Kidney epithelial cell (primary cell): Measurements from ENCODE around the gene NUP133. TPM values are rescaled to one million over a fixed set of nuclear protein-coding genes. Genes with fewer than 3 reads are reported as not detected.
"Not testable (repeated sequence)": the region's sequence is repeated elsewhere in the genome, so short reads cannot be mapped to it uniquely, and the experiment has no call there.

Source experiments
- DNase-seq: peaks from one replicate; pipeline ENCODE4 v3.0.0-alpha.2; 2010; ENCODE audit warnings: low read depth
- H3K27me3 ChIP-seq: 2 replicates; pipeline ENCODE4 v1.6.0; 2011; ENCODE audit warnings: low read length; ENCODE audit not compliant: control insufficient read depth, insufficient read depth
- H3K36me3 ChIP-seq: 2 replicates; pipeline ENCODE4 v1.5.1; 2011; ENCODE audit warnings: low read length; ENCODE audit not compliant: control insufficient read depth, insufficient read depth
- H3K4me3 ChIP-seq: 2 replicates; pipeline ENCODE4 v1.5.1; 2011; ENCODE audit warnings: low read depth, mild to moderate bottlenecking, control low read depth, low read length
- CTCF ChIP-seq: IDR thresholded peaks from 2 replicates; pipeline ENCODE4 v1.5.1; 2011; ENCODE audit warnings: mild to moderate bottlenecking, moderate library complexity, low read length, control low read depth, inconsistent platforms; ENCODE audit not compliant: insufficient read depth, poor library complexity, severe bottlenecking
- total RNA-seq: library from RNA; depleted of rRNA; stranded (reverse); fragments of >200 nt; gene quantifications from 2 replicates; pipeline ENCODE4 v1.2.3, GENCODE V29; 2015

Gene NUP133
- total RNA-seq, 1 donor from 2014 or later = 28.6 TPM

- Histone ChIP-seq H3K4me3 (no peak overlapping the region), H3K36me3 (no peaks in the 10 kb centered on the region), H3K27me3 (no peaks in the 10 kb centered on the region)
- no peak for TF ChIP-seq CTCF
- DNase-seq = no peak
Measured at GRCh38 chr1:229479660-229480399, 28.3 kb downstream of the NUP133 start.

GRCh38 chr1:229478852-229479251, 29.3 kb downstream of the NUP133 start:
- no peak overlapping the region for H3K4me3 ChIP-seq
- peaks cover 1% of the 10 kb centered on the region for H3K36me3 ChIP-seq
- no peaks in the 10 kb centered on the region for H3K27me3 ChIP-seq
- no peak for DNase-seq
- TF ChIP-seq CTCF = no peak

- not testable (repeated sequence) for DNase-seq, H3K4me3 ChIP-seq, H3K36me3 ChIP-seq, H3K27me3 ChIP-seq
Measured at GRCh38 chr1:229475859-229476258, 32.3 kb downstream of the NUP133 start.

GRCh38 chr1:229474509-229474908, 33.6 kb downstream of the NUP133 start:
- no peak for DNase-seq
- Histone ChIP-seq H3K4me3 (no peak overlapping the region), H3K27me3 (no peaks in the 10 kb centered on the region), H3K36me3 (peaks cover 1% of the 10 kb centered on the region)
- no peak for TF ChIP-seq CTCF

GRCh38 chr1:229471175-229471574, 37.0 kb downstream of the NUP133 start:
- H3K36me3 ChIP-seq = peaks cover 1% of the 10 kb centered on the region
- no peak for DNase-seq
- H3K4me3 ChIP-seq = no peak overlapping the region
- no peak for TF ChIP-seq CTCF
- H3K27me3 ChIP-seq = no peaks in the 10 kb centered on the region

GRCh38 chr1:229470406-229471043, 37.6 kb downstream of the NUP133 start:
- Histone ChIP-seq H3K36me3 (peaks cover 1% of the 10 kb centered on the region), H3K27me3 (no peaks in the 10 kb centered on the region), H3K4me3 (no peak overlapping the region)
- DNase-seq = no peak
- TF ChIP-seq CTCF = no peak
